Pancreas (tissue), 10 donors: ENCODE measurements around the gene TMEM214. TPM values are rescaled to one million over a fixed set of nuclear protein-coding genes. Genes with fewer than 3 reads are reported as not detected.

ENCODE experiments used
- ATAC-seq, 4 donors: fragments of 200-7000 bp; cut with Tn5 transposase; one replicate each; pipeline versions ENCODE4 v1.8.0 to v1.9.1; 2020; ENCODE audit warnings: mild to moderate bottlenecking in 4 of 4, moderate library complexity in 4 of 4
- DNase-seq, 6 donors: peaks; one replicate each; pipeline ENCODE4 v3.0.0-alpha.2; 2020
- FAIRE-seq: peaks from 2 replicates; lab custom pipeline; 2012; peaks lifted over from hg19 to GRCh38; lab: Jason Lieb, UNC
- H3K27ac ChIP-seq, 4 donors: fragments of 200-600 bp; sonication (generic); 1 replicate in 3 of 4; 2 replicates in 1 of 4; pipeline versions ENCODE4 v1.5.0 to v1.8.0; 2020
- H3K27me3 ChIP-seq, 4 donors: fragments of 200-600 bp; one replicate each; pipeline ENCODE4 v1.8.0; 2021
- H3K36me3 ChIP-seq, 3 donors: fragments of 200-600 bp; sonication (generic) in 1 of 3; one replicate each; pipeline versions ENCODE4 v1.5.0 to v1.8.0; 2020 to 2021
- H3K4me1 ChIP-seq, 3 donors: fragments of 200-600 bp; one replicate each; pipeline ENCODE4 v1.8.0; 2021
- H3K4me3 ChIP-seq, 4 donors: fragments of 200-600 bp; sonication (generic) in 2 of 4; one replicate each; pipeline versions ENCODE4 v1.5.0 to v1.8.0; 2020 to 2021
- H3K9me3 ChIP-seq, 4 donors: fragments of 200-600 bp; one replicate each; pipeline ENCODE4 v1.8.0; 2021
- CTCF ChIP-seq, 4 donors: fragments of 200-600 bp; sonication (generic) in 3 of 4; IDR thresholded peaks; one replicate each; pipeline versions ENCODE4 v1.5.0 to v1.8.0; 2021; ENCODE audit warnings: antibody characterized with exemption in 4 of 4
- WGBS, 2 donors: extraction: QIAGEN DNeasy Blood & Tissue Kit; methylation state at CpG; one replicate each; pipeline ENCODE4 v1.1.7; 2013; 5-methylcytosine and 5-hydroxymethylcytosine counted together
- intact Hi-C, 3 donors: fragments of 100-400 bp; cut with DNase I; formaldehyde crosslinking; loops; one replicate each; pipeline versions ENCODE4 v1.11.1 to v1.14.2; 2022
- polyA plus RNA-seq, 2 donors: library from polyadenylated mRNA; stranded (reverse); fragments of 200-250 nt; gene quantifications; one replicate each; pipeline ENCODE4 v1.2.3, GENCODE V29; 2013
- total RNA-seq, 6 donors: library from RNA; stranded (reverse); fragmentation: NEBNext Ultra II Directional in 4 of 6; extraction: Animal tissue kit (Norgen Biotek cat#: 25700) in 4 of 6; gene quantifications; one replicate each; pipeline versions ENCODE4 v1.2.1 to v1.2.4, GENCODE V29; 2021 to 2023
- donor health status: healthy with polysubstance abuse.
- donor health status: DM: no; HTN: no; CAD: no; lungs with moderate emphysema.
- donor health status: DM: no; HTN: no; CAD: no.
- donor health status: control.
- donor health status: control.
- donor health status: Bipolar disorder and iron deficiency.
- donor health status: DM: yes; HTN: yes; CAD: no.
- donor health status: DM: no; HTN: no; CAD: no.
- donor health status: DM: no; HTN: no; CAD: no.
- donor health status: DM: yes; HTN: yes; CAD: no.

Gene TMEM214
- total and polyA plus RNA-seq, 8 donors: 57.3 to 109 (median 64.6) TPM

GRCh38 chr2:27051902-27052645 is 19.3 kb downstream of the TMEM214 start:
- intact Hi-C loops: no loop called here
- 2 to 4% methylated on average over 24 of the region's 24 CpGs for WGBS, 2 donors
- H3K9me3 ChIP-seq: no peaks in the 10 kb centered on the region
- H3K4me3 ChIP-seq: peak overlapping the region; percentile 86 to 90 (median 89)
- ATAC-seq (peak in 1 of 4 donors; percentile 0), FAIRE-seq (no peak), DNase-seq (peak; percentile 44 to 89 (median 69))
- peaks cover 0 to 13% (median 2%) of the 10 kb centered on the region in 3 donors for H3K36me3 ChIP-seq
- peak overlapping the region; percentile 52 to 81 (median 70) for H3K27ac ChIP-seq
- TF ChIP-seq CTCF (IDR thresholded peaks at IDR 0.05): no peak
- no peaks in the 10 kb centered on the region for H3K27me3 ChIP-seq
- peaks cover 0 to 6% (median 0%) of the 10 kb centered on the region in 3 donors for H3K4me1 ChIP-seq

- 81 to 88% methylated on average over 11 of the region's 11 CpGs for WGBS, 2 donors
- peaks cover 0 to 6% (median 0%) of the 10 kb centered on the region in 3 donors for H3K4me1 ChIP-seq
- ATAC-seq (no peak), DNase-seq (no peak), FAIRE-seq (no peak)
- no peaks in the 10 kb centered on the region for H3K27me3 ChIP-seq
- H3K4me3 ChIP-seq: no peak overlapping the region
- no peaks in the 10 kb centered on the region for H3K9me3 ChIP-seq
- TF ChIP-seq CTCF (IDR thresholded peaks at IDR 0.05): no peak
- peaks cover 0 to 13% (median 3%) of the 10 kb centered on the region in 3 donors for H3K36me3 ChIP-seq
- no peak overlapping the region for H3K27ac ChIP-seq
- intact Hi-C loops: no loop called here
Measured at GRCh38 chr2:27053321-27053720, 20.6 kb downstream of the TMEM214 start.

- WGBS, 2 donors: 87 to 89% methylated on average over 8 of the region's 8 CpGs
Measured at GRCh38 chr2:27053776-27054175, 21.0 kb downstream of the TMEM214 start.

GRCh38 chr2:27054721-27055120 is 22.0 kb downstream of the TMEM214 start:
- FAIRE-seq: no peak
- 94 to 97% methylated on average over 11 of the region's 11 CpGs for WGBS, 2 donors

More at GRCh38 chr2:27053776-27054175, 21.0 kb downstream of the TMEM214 start:
- FAIRE-seq: no peak
- DNase-seq: no peak
- Histone ChIP-seq H3K27me3 (no peaks in the 10 kb centered on the region), H3K4me1 (peaks cover 0 to 6% (median 0%) of the 10 kb centered on the region in 3 donors), H3K27ac (no peak overlapping the region), H3K36me3 (peaks cover 0 to 13% (median 3%) of the 10 kb centered on the region in 3 donors), H3K9me3 (no peaks in the 10 kb centered on the region), H3K4me3 (no peak overlapping the region)
- no peak for TF ChIP-seq CTCF (IDR thresholded peaks at IDR 0.05)
- ATAC-seq: no peak
- intact Hi-C loops: no loop called here

More at GRCh38 chr2:27054721-27055120, 22.0 kb downstream of the TMEM214 start:
- peaks cover 0 to 13% (median 3%) of the 10 kb centered on the region in 3 donors for H3K36me3 ChIP-seq
- no peaks in the 10 kb centered on the region for H3K27me3 ChIP-seq
- intact Hi-C loops: no loop called here
- no peak overlapping the region for H3K27ac ChIP-seq
- no peak for ATAC-seq
- peaks cover 0 to 9% (median 5%) of the 10 kb centered on the region in 3 donors for H3K4me1 ChIP-seq
- TF ChIP-seq CTCF (IDR thresholded peaks at IDR 0.05): no peak
- H3K9me3 ChIP-seq: no peaks in the 10 kb centered on the region
- no peak for DNase-seq
- no peak overlapping the region for H3K4me3 ChIP-seq
